Aorta (tissue), 5 donors: Measurements from ENCODE around the gene THRB. TPM values are rescaled to one million over a fixed set of nuclear protein-coding genes. Genes with fewer than 3 reads are reported as not detected.
A peak's percentile ranks its signal among the peaks of the same experiment; 100 is the strongest.
"Not testable (repeated sequence)": the region's sequence is repeated elsewhere in the genome, so short reads cannot be mapped to it uniquely, and the experiment has no call there.

Source experiments
- ATAC-seq: fragments of 200-7000 bp; cut with Tn5 transposase; one replicate; pipeline ENCODE4 v1.9.1; 2022; ENCODE audit warnings: moderate library complexity; ENCODE audit not compliant: low FRiP score
- DNase-seq, 2 donors: peaks; one replicate each; pipeline ENCODE4 v3.0.0-alpha.2; 2020
- H3K27ac ChIP-seq, 2 donors: one replicate each; pipeline ENCODE4 v1.5.1; 2013; ENCODE audit warnings: low read length in 2 of 2, mild to moderate bottlenecking in 2 of 2, moderate library complexity in 2 of 2, control low read depth in 1 of 2, inconsistent platforms in 1 of 2, low read depth in 1 of 2
- H3K27me3 ChIP-seq, 2 donors: one replicate each; pipeline ENCODE4 v1.6.1; 2013; ENCODE audit warnings: control low read depth in 1 of 2, low read length in 1 of 2, mild to moderate bottlenecking in 1 of 2, moderate library complexity in 1 of 2; ENCODE audit not compliant: insufficient read depth in 2 of 2, control insufficient read depth in 1 of 2
- H3K36me3 ChIP-seq, 2 donors: one replicate each; pipeline ENCODE4 v1.6.1; 2013; ENCODE audit warnings: control low read depth in 1 of 2, low read length in 1 of 2, mild to moderate bottlenecking in 1 of 2; ENCODE audit not compliant: insufficient read depth in 2 of 2, control insufficient read depth in 1 of 2
- H3K4me1 ChIP-seq, 2 donors: one replicate each; pipeline ENCODE4 v1.6.1; 2013; ENCODE audit warnings: low read length in 2 of 2, control low read depth in 1 of 2, mild to moderate bottlenecking in 1 of 2, moderate library complexity in 1 of 2; ENCODE audit not compliant: insufficient read depth in 2 of 2, control insufficient read depth in 1 of 2
- H3K4me3 ChIP-seq, 2 donors: one replicate each; pipeline ENCODE4 v1.5.1; 2013; ENCODE audit warnings: low read length in 2 of 2, control low read depth in 1 of 2, mild to moderate bottlenecking in 1 of 2
- H3K9me3 ChIP-seq: one replicate; pipeline ENCODE4 v1.6.1; 2013; ENCODE audit warnings: mild to moderate bottlenecking, low read length; ENCODE audit not compliant: control insufficient read depth
- WGBS, 2 donors: extraction: QIAGEN DNeasy Blood & Tissue Kit; methylation state at CpG; one replicate each; pipeline ENCODE4 v1.1.7; 2013; 5-methylcytosine and 5-hydroxymethylcytosine counted together
- intact Hi-C, 2 donors: fragments of 100-400 bp; cut with DNase I; formaldehyde crosslinking; loops; one replicate each; pipeline versions ENCODE4 v1.14.2 to v1.15.0; 2022
- polyA plus RNA-seq, 2 donors: library from polyadenylated mRNA; stranded (reverse); fragments of 200-250 nt; gene quantifications; one replicate each; pipeline ENCODE4 v1.2.3, GENCODE V29; 2013
- total RNA-seq, 2 donors: library from RNA; stranded (reverse); fragmentation: NEBNext Ultra II Directional; extraction: Animal tissue kit (Norgen Biotek cat#: 25700); gene quantifications; one replicate each; pipeline ENCODE4 v1.2.1, GENCODE V29; 2021
- donor health status: healthy with polysubstance abuse.
- donor health status: Bipolar disorder and iron deficiency.
- donor health status: DM: no; HTN: no; CAD: no.
- donor health status: DM: no; HTN: no; CAD: no.
- donor health status: DM: yes; HTN: yes; CAD: no.

Gene THRB
- total and polyA plus RNA-seq, 4 donors, result 20.2 to 77.9 (median 42.8) TPM

DNA sequence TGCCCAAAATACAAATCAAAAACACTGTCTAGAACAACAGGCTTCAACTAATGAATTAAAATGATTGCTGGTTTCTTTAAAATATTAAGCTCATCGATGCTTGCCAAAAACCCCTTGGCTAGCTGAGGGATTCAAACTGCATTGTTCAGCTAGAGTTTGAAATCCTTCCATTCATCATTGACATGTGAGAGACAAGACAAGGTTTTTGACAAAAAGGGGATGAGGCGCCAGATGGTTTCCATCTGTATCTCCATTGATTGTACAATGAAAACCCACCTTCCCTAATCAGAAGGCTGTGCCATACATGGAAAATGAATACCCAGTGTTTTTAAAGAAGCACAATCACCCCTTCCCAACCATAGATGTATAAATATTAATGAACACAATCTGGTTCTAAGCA, 67.8 kb downstream of the THRB start:
- no peak overlapping the region for H3K27ac ChIP-seq

GRCh38 chr3:24420829-24421228, 73.8 kb downstream of the THRB start:
- not testable (repeated sequence) for H3K27ac ChIP-seq, ATAC-seq, H3K36me3 ChIP-seq, DNase-seq, H3K9me3 ChIP-seq, H3K27me3 ChIP-seq, H3K4me3 ChIP-seq
- 76 to 79% methylated on average over 1 of the region's 1 CpG for WGBS, 2 donors
- peaks cover 6 to 16% of the 10 kb centered on the region in 2 donors for H3K4me1 ChIP-seq
- intact Hi-C loops, result loop anchor here in 1 of 2 donors (10.0 kb wide), 1 partner anchor 54 kb away; no protein-coding TSS in a partner anchor

More for the DNA sequence above, 67.8 kb downstream of the THRB start:
- intact Hi-C loops, result loop anchor here in 1 of 2 donors (10.0 kb wide), 1 partner anchor 48 kb away; no protein-coding TSS in a partner anchor
- DNase-seq (no peak), ATAC-seq (no peak)
- Histone ChIP-seq H3K4me1 (peaks cover 3 to 7% of the 10 kb centered on the region in 2 donors), H3K9me3 (no peaks in the 10 kb centered on the region), H3K36me3 (no peaks in the 10 kb centered on the region), H3K27me3 (no peaks in the 10 kb centered on the region), H3K4me3 (no peak overlapping the region)
- WGBS, 2 donors, result 52 to 67% methylated on average over 2 of the region's 2 CpGs

DNA sequence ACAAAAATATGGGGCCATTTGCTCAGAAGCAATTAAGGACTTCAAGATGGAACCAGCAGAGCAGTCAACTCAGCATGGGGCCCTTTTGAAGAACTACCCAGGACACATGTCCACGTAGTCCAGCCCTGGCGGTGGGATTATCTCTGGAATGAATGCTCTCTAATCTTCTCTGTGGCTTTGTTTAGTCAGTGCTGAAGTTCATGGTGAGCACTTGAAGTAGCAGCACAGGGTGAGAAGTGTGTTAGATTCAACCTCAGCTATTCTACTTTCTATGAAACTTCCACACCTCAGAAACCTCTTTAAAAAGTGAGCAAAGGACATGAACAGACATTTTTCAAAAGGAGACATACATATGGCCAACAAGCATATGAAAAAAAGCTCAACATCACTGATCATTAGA, 74.4 kb downstream of the THRB start:
- H3K27ac ChIP-seq, result peak overlapping the region in 1 of 2 donors; percentile 26
- H3K4me3 ChIP-seq, result no peak overlapping the region
- intact Hi-C loops, result loop anchor here in 1 of 2 donors (10.0 kb wide), 1 partner anchor 55 kb away; no protein-coding TSS in a partner anchor
- no peaks in the 10 kb centered on the region for H3K36me3 ChIP-seq
- no peaks in the 10 kb centered on the region for H3K27me3 ChIP-seq
- no peak for ATAC-seq
- H3K9me3 ChIP-seq, result no peaks in the 10 kb centered on the region
- no peak for DNase-seq
- 80 to 83% methylated on average over 2 of the region's 2 CpGs for WGBS, 2 donors
- H3K4me1 ChIP-seq, result peaks cover 6 to 16% of the 10 kb centered on the region in 2 donors

GRCh38 chr3:24419067-24419791, 75.4 kb downstream of the THRB start:
- WGBS, 2 donors, result 65 to 66% methylated on average over 3 of the region's 3 CpGs
- no peaks in the 10 kb centered on the region for H3K27me3 ChIP-seq
- H3K27ac ChIP-seq, result no peak overlapping the region
- ATAC-seq (no peak), DNase-seq (no peak)
- H3K4me1 ChIP-seq, result peaks cover 6 to 16% of the 10 kb centered on the region in 2 donors
- no peaks in the 10 kb centered on the region for H3K36me3 ChIP-seq
- no peaks in the 10 kb centered on the region for H3K9me3 ChIP-seq
- H3K4me3 ChIP-seq, result no peak overlapping the region
- intact Hi-C loops, result no loop called here

DNA sequence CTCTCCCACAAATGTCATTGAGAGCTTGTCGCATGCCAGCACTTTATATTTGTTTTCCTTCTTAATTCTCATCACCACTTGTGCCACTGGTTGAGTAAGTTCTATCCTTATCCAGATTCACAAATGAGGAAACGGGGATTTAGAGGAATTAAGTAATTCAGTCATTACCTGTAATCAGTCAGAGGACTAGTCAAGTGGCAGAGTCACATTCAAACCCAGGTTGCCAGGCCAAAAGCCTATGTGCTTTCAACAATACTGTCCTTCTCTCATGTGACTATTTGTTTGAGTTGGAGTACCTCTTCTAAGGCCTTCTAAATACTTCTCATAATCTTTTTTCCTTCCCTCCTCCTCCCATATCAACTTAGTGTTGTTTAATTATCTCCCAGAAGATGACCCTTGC, 76.9 kb downstream of the THRB start:
- DNase-seq (no peak), ATAC-seq (no peak)
- no peaks in the 10 kb centered on the region for H3K9me3 ChIP-seq
- no peaks in the 10 kb centered on the region for H3K36me3 ChIP-seq
- no peak overlapping the region for H3K27ac ChIP-seq
- whole genome bisulfite sequencing, 2 donors, result 83% methylated on average over 2 of the region's 2 CpGs
- H3K27me3 ChIP-seq, result no peaks in the 10 kb centered on the region
- intact Hi-C loops, result no loop called here
- H3K4me1 ChIP-seq, result peaks cover 4 to 13% of the 10 kb centered on the region in 2 donors
- no peak overlapping the region for H3K4me3 ChIP-seq

DNA sequence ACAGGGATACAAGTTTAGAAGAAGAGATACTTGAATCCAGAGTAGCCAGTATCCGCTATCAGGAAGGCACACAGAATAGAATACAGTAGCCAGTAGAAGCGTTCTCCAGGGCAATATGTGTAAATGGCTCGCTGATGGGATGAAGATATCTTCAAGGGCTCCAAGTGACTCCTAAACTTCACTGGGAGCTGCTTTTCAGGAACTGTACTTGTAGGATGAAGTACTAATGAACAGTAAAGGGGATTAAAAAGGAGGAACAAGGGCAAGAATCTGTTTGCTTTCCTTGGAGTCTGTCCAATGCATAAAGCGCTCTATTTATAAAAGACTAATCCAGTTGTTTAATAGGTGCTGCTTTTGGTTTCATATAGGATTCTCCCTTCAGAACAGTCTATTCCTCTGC, 78.4 kb downstream of the THRB start:
- Histone ChIP-seq H3K36me3 (no peaks in the 10 kb centered on the region), H3K27ac (no peak overlapping the region), H3K4me3 (no peak overlapping the region), H3K9me3 (no peaks in the 10 kb centered on the region), H3K27me3 (no peaks in the 10 kb centered on the region), H3K4me1 (peaks cover 4 to 13% of the 10 kb centered on the region in 2 donors)
- WGBS, 2 donors, result 65 to 72% methylated on average over 4 of the region's 4 CpGs
- ATAC-seq (no peak), DNase-seq (no peak)
- intact Hi-C loops, result no loop called here

GRCh38 chr3:24415824-24416223, 78.8 kb downstream of the THRB start:
- 88 to 91% methylated on average over 3 of the region's 3 CpGs for WGBS, 2 donors
- DNase-seq (no peak), ATAC-seq (no peak)
- H3K27ac ChIP-seq, result no peak overlapping the region
- no peaks in the 10 kb centered on the region for H3K27me3 ChIP-seq
- H3K9me3 ChIP-seq, result no peaks in the 10 kb centered on the region
- H3K4me1 ChIP-seq, result peaks cover 4 to 14% of the 10 kb centered on the region in 2 donors
- intact Hi-C loops, result no loop called here
- no peak overlapping the region for H3K4me3 ChIP-seq
- no peaks in the 10 kb centered on the region for H3K36me3 ChIP-seq

DNA sequence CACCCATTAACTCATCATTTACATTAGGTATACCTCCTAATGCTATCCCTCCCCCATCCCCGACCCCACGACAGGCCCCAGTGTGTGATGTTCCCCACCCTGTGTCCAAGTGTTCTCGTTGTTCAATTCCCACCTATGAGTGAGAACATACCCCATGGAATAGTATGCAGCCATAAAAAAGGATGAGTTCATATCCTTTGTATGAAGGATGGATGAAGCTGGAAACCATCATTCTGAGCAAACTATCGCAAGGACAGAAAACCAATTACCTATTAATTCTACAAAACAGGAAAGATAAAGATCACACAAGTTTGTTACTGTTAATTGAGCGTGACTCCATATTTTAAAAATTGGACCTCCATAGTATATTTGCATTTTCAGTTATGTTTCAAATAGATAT, 81.0 kb downstream of the THRB start:
- DNase-seq, ATAC-seq, H3K4me1 ChIP-seq, H3K4me3 ChIP-seq, H3K27ac ChIP-seq, intact Hi-C loops, H3K9me3 ChIP-seq, H3K36me3 ChIP-seq, H3K27me3 ChIP-seq: not testable (repeated sequence)
- 96 to 97% methylated on average over 5 of the region's 5 CpGs for WGBS, 2 donors

- H3K4me1 ChIP-seq, result peaks cover 0 to 3% of the 10 kb centered on the region in 2 donors
- no peaks in the 10 kb centered on the region for H3K9me3 ChIP-seq
- H3K36me3 ChIP-seq, result no peaks in the 10 kb centered on the region
- no peak overlapping the region for H3K27ac ChIP-seq
- WGBS, 2 donors, result 88 to 96% methylated on average over 3 of the region's 3 CpGs
- H3K27me3 ChIP-seq, result no peaks in the 10 kb centered on the region
- intact Hi-C loops, result no loop called here
- H3K4me3 ChIP-seq, result no peak overlapping the region
- ATAC-seq (no peak), DNase-seq (no peak)
These were observed 83.8 kb downstream of the THRB start for GRCh38 chr3:24410860-24411259.
